HepG2 (cell line): ENCODE data around the gene PKP3.

Experiments
- ATF7 ChIP-seq, 2 experiments: fragments of 450-650 bp in 1 of 2; sonication (generic) in 1 of 2; formaldehyde crosslinking in 1 of 2; IDR thresholded peaks; 2 replicates each; pipeline versions ENCODE4 v1.4.0 to v1.6.1; 2016 to 2020; ENCODE audit warnings: antibody characterized with exemption in 1 of 2, mild to moderate bottlenecking in 1 of 2, missing genetic modification reagents in 1 of 2
- CTCF ChIP-seq: sonication (generic); formaldehyde crosslinking; IDR thresholded peaks from 2 replicates; pipeline ENCODE4 v1.5.0; 2020; ENCODE audit warnings: mild to moderate bottlenecking, missing genetic modification reagents, moderate library complexity
- ETV5 ChIP-seq: IDR thresholded peaks from 2 replicates; pipeline ENCODE4 v1.6.1; 2018; ENCODE audit warnings: missing biosample characterization, missing genetic modification reagents, inconsistent platforms, borderline replicate concordance
- FLYWCH1 ChIP-seq: sonication (generic); formaldehyde crosslinking; IDR thresholded peaks from 2 replicates; pipeline ENCODE4 v1.8.1; 2023; ENCODE audit warnings: mild to moderate bottlenecking, missing genetic modification reagents
- FOXK1 ChIP-seq: sonication (generic); formaldehyde crosslinking; IDR thresholded peaks from 2 replicates; pipeline ENCODE4 v1.4.0; 2020; ENCODE audit warnings: low read depth, missing genetic modification reagents, borderline replicate concordance
- MTF1 ChIP-seq: sonication (generic); formaldehyde crosslinking; IDR thresholded peaks from 2 replicates; pipeline ENCODE4 v1.5.0; 2020; ENCODE audit warnings: missing genetic modification reagents
- POLR2AphosphoS2 ChIP-seq: IDR thresholded peaks from 2 replicates; pipeline ENCODE4 v1.6.1; 2011; ENCODE audit warnings: low read depth, low read length, improper control_type of control experiment
- PRDM15 ChIP-seq: sonication (generic); formaldehyde crosslinking; IDR thresholded peaks from 2 replicates; pipeline ENCODE4 v1.4.0; 2020; ENCODE audit warnings: missing genetic modification reagents
- SAP130 ChIP-seq: IDR thresholded peaks from 2 replicates; pipeline ENCODE4 v1.6.1; 2016; ENCODE audit warnings: low read depth
- SIN3A ChIP-seq: IDR thresholded peaks from 2 replicates; pipeline ENCODE4 v1.6.1; 2011; ENCODE audit warnings: low read depth, mild to moderate bottlenecking, control low read depth, low read length, borderline replicate concordance
- UBTF ChIP-seq: sonication (generic); formaldehyde crosslinking; IDR thresholded peaks from 2 replicates; pipeline ENCODE4 v1.4.0; 2020; ENCODE audit warnings: mild to moderate bottlenecking, missing genetic modification reagents
- YY1 ChIP-seq: IDR thresholded peaks from 2 replicates; pipeline ENCODE4 v1.6.1; 2011; ENCODE audit warnings: low read length, low read depth, moderate library complexity, mild to moderate bottlenecking; ENCODE audit not compliant: insufficient read depth, insufficient replicate concordance
- ZNF576 ChIP-seq: sonication (generic); formaldehyde crosslinking; IDR thresholded peaks from 2 replicates; pipeline ENCODE4 v1.4.0; 2020; ENCODE audit warnings: mild to moderate bottlenecking, missing genetic modification reagents
- ZNF83 ChIP-seq: sonication (generic); formaldehyde crosslinking; IDR thresholded peaks from 2 replicates; pipeline ENCODE4 v1.4.0; 2020; ENCODE audit warnings: missing genetic modification reagents, mild to moderate bottlenecking, borderline replicate concordance

- TF ChIP-seq PRDM15 (CRISPR knock-in tag) (no peak), YY1 (no peak), FOXK1 (no peak), ETV5 (no peak), ZNF576 (no peak), ZNF83 (CRISPR knock-in tag) (no peak), ATF7 (IDR thresholded peaks at IDR 0.05) (no peak), ATF7 (CRISPR knock-in tag; IDR thresholded peaks at IDR 0.05) (no peak), POLR2AphosphoS2 (no peak), UBTF (CRISPR knock-in tag) (no peak), MTF1 (CRISPR knock-in tag) (no peak), CTCF (CRISPR knock-in tag) (peak; percentile 38; the same call in 1 of the 2 replicates), SIN3A (no peak), FLYWCH1 (no peak), SAP130 (CRISPR knock-in tag) (no peak)
Measured at GRCh38 chr11:415640-416041, 21.6 kb downstream of the PKP3 start.
